Fibroblast of lung (primary cell): Measurements from ENCODE around the gene JPH3.

ENCODE experiments used
- CTCF ChIP-seq, 2 donors: IDR thresholded peaks in 1 of 2; conservative IDR thresholded peaks in 1 of 2; 1 replicate in 1 of 2; 2 replicates in 1 of 2; pipeline ENCODE4 v1.5.1; 2011 to 2012; ENCODE audit warnings: low read length in 2 of 2, control low read depth in 1 of 2, inconsistent platforms in 1 of 2, low read depth in 1 of 2, mild to moderate bottlenecking in 1 of 2
- EZH2 ChIP-seq: IDR thresholded peaks from 2 replicates; pipeline ENCODE4 v1.5.1; 2012; ENCODE audit warnings: low read length, control low read depth, mild to moderate bottlenecking; ENCODE audit errors: missing control alignments

GRCh38 chr16:87715658-87716057, 113.3 kb downstream of the JPH3 start:
- no peak for TF ChIP-seq CTCF (conservative IDR thresholded peaks at IDR 0.05 in 1 of 2, IDR thresholded peaks at IDR 0.05 in 1 of 2; ENCODE audit: low read depth in 1 of 2, low read length in 2 of 2)
- TF ChIP-seq EZH2: no peak
